ENCODE results near the gene DENND4A. TPM values are rescaled to one million over a fixed set of nuclear protein-coding genes. Genes with fewer than 3 reads are reported as not detected.
"Not testable (repeated sequence)": the region's sequence is repeated elsewhere in the genome, so short reads cannot be mapped to it uniquely, and the experiment has no call there.

Gene DENND4A
- total and polyA plus RNA-seq, 4 donors: 3.3 to 41.3 (median 18.1) TPM

DNA sequence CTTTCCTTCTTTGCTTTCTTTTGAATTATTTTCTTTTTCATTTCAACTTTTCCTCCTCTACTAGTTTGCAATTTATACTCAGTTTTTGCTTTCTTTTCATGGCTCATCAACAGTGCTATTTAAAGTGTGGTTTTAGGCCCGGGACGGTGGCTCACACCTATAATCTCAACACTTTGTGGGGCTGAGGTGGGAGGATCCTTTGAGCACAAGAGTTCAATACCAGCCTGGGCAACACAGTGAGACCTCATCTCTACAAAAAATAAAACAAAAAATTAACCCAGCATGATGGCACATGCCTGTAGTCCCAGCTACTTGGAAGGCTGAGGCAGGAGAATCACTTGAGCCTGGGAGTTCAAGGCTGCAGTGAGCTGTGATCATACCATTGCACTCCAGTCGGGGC, 20.4 kb upstream of the DENND4A start:
- Histone ChIP-seq H3K36me3 (ENCODE audit: control insufficient read depth in 1 of 2, insufficient read depth in 2 of 2, low read length in 1 of 2) (no peaks in the 10 kb centered on the region), H3K9me3 (ENCODE audit: control insufficient read depth, low read length) (no peaks in the 10 kb centered on the region), H3K4me1 (ENCODE audit: control insufficient read depth in 1 of 2, insufficient read depth in 2 of 2, low read length in 2 of 2) (no peaks in the 10 kb centered on the region), H3K27me3 (ENCODE audit: control insufficient read depth in 1 of 2, insufficient read depth in 2 of 2, low read length in 1 of 2) (no peaks in the 10 kb centered on the region), H3K27ac (ENCODE audit: low read depth in 1 of 2, low read length in 2 of 2) (no peak overlapping the region), H3K4me3 (ENCODE audit: low read length in 2 of 2) (no peak overlapping the region)
- WGBS, 2 donors: 50 to 80% methylated on average over 3 of the region's 3 CpGs
- intact Hi-C loops (cut with DNase I): no loop called here
- ATAC-seq (ENCODE audit: low FRiP score) (no peak), DNase-seq (no peak)

- 97 to 100% methylated on average over 3 of the region's 3 CpGs for WGBS, 2 donors
- H3K27me3 ChIP-seq (ENCODE audit: control insufficient read depth in 1 of 2, insufficient read depth in 2 of 2, low read length in 1 of 2): no peaks in the 10 kb centered on the region
- no peak overlapping the region for H3K27ac ChIP-seq (ENCODE audit: low read depth in 1 of 2, low read length in 2 of 2)
- H3K4me1 ChIP-seq (ENCODE audit: control insufficient read depth in 1 of 2, insufficient read depth in 2 of 2, low read length in 2 of 2): no peaks in the 10 kb centered on the region
- no peak overlapping the region for H3K4me3 ChIP-seq (ENCODE audit: low read length in 2 of 2)
- H3K36me3 ChIP-seq (ENCODE audit: control insufficient read depth in 1 of 2, insufficient read depth in 2 of 2, low read length in 1 of 2): no peaks in the 10 kb centered on the region
- ATAC-seq (ENCODE audit: low FRiP score): no peak
- intact Hi-C loops (cut with DNase I): no loop called here
- no peaks in the 10 kb centered on the region for H3K9me3 ChIP-seq (ENCODE audit: control insufficient read depth, low read length)
- DNase-seq: no peak
Observed at GRCh38 chr15:65811835-65812234, 19.7 kb upstream of the DENND4A start.

DNA sequence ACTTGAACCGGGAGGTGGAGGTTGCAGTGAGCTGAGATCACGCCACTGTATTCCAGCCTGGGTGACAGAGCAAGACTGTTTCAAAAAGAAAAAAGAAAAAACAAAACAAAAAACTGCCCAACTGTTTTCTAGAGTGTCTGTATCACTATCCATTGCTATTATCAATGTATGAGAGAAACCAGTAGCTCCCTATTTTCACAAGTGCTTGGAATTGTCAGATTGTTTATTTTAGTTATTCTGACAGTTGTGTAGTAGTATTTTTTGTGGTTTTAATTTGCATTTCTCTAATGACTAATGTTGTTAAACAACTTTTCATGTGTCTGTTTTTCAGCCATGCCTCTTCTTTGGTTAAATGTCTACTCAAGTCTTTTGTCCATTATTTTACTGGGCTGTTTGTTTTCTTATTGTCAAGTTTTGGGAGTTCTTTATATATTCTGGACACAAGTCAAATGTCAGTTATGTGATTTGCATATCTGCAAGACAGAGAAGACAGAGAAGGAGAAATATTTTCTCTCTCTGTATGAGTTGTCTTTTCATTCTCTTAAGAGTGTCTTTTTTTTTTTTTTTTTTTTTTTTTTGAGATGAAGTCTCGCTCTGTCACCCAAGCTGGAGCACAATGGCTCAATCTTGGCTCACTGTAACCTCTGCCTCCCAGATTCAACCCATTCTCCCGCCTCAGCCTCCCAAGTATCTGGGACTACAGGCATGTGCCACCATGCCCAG, 19.1 kb upstream of the DENND4A start:
- H3K27ac ChIP-seq (ENCODE audit: low read depth in 1 of 2, low read length in 2 of 2); H3K27me3 ChIP-seq (ENCODE audit: control insufficient read depth in 1 of 2, insufficient read depth in 2 of 2, low read length in 1 of 2); DNase-seq; H3K4me3 ChIP-seq (ENCODE audit: low read length in 2 of 2); H3K9me3 ChIP-seq (ENCODE audit: control insufficient read depth, low read length); H3K36me3 ChIP-seq (ENCODE audit: control insufficient read depth in 1 of 2, insufficient read depth in 2 of 2, low read length in 1 of 2); intact Hi-C loops (cut with DNase I); ATAC-seq (ENCODE audit: low FRiP score); H3K4me1 ChIP-seq (ENCODE audit: control insufficient read depth in 1 of 2, insufficient read depth in 2 of 2, low read length in 2 of 2): not testable (repeated sequence)
- WGBS, 2 donors: 90 to 97% methylated on average over 4 of the region's 4 CpGs

- ATAC-seq (ENCODE audit: low FRiP score) (no peak), DNase-seq (no peak)
- H3K4me3 ChIP-seq (ENCODE audit: low read length in 2 of 2): no peak overlapping the region
- peaks cover 0 to 6% of the 10 kb centered on the region in 2 donors for H3K4me1 ChIP-seq (ENCODE audit: control insufficient read depth in 1 of 2, insufficient read depth in 2 of 2, low read length in 2 of 2)
- no peaks in the 10 kb centered on the region for H3K36me3 ChIP-seq (ENCODE audit: control insufficient read depth in 1 of 2, insufficient read depth in 2 of 2, low read length in 1 of 2)
- 10% methylated on average over 3 of the region's 3 CpGs for WGBS, 2 donors
- H3K27ac ChIP-seq (ENCODE audit: low read depth in 1 of 2, low read length in 2 of 2): no peak overlapping the region
- no peaks in the 10 kb centered on the region for H3K27me3 ChIP-seq (ENCODE audit: control insufficient read depth in 1 of 2, insufficient read depth in 2 of 2, low read length in 1 of 2)
- intact Hi-C loops (cut with DNase I): no loop called here
- H3K9me3 ChIP-seq (ENCODE audit: control insufficient read depth, low read length): no peaks in the 10 kb centered on the region
Observed at GRCh38 chr15:65806397-65806796, 14.3 kb upstream of the DENND4A start.

- Histone ChIP-seq H3K9me3 (ENCODE audit: control insufficient read depth, low read length) (no peaks in the 10 kb centered on the region), H3K4me3 (ENCODE audit: low read length in 2 of 2) (no peak overlapping the region), H3K36me3 (ENCODE audit: control insufficient read depth in 1 of 2, insufficient read depth in 2 of 2, low read length in 1 of 2) (no peaks in the 10 kb centered on the region), H3K27me3 (ENCODE audit: control insufficient read depth in 1 of 2, insufficient read depth in 2 of 2, low read length in 1 of 2) (no peaks in the 10 kb centered on the region), H3K27ac (ENCODE audit: low read depth in 1 of 2, low read length in 2 of 2) (no peak overlapping the region), H3K4me1 (ENCODE audit: control insufficient read depth in 1 of 2, insufficient read depth in 2 of 2, low read length in 2 of 2) (peaks cover 0 to 6% of the 10 kb centered on the region in 2 donors)
- DNase-seq (no peak), ATAC-seq (ENCODE audit: low FRiP score) (no peak)
- intact Hi-C loops (cut with DNase I): no loop called here
- WGBS, 2 donors: 48 to 66% methylated on average over 5 of the region's 5 CpGs
Observed at GRCh38 chr15:65805019-65805745, 13.1 kb upstream of the DENND4A start.

- H3K27me3 ChIP-seq (ENCODE audit: control insufficient read depth in 1 of 2, insufficient read depth in 2 of 2, low read length in 1 of 2): no peaks in the 10 kb centered on the region
- peaks cover 0 to 6% of the 10 kb centered on the region in 2 donors for H3K4me1 ChIP-seq (ENCODE audit: control insufficient read depth in 1 of 2, insufficient read depth in 2 of 2, low read length in 2 of 2)
- H3K36me3 ChIP-seq (ENCODE audit: control insufficient read depth in 1 of 2, insufficient read depth in 2 of 2, low read length in 1 of 2): no peaks in the 10 kb centered on the region
- WGBS, 2 donors: 64 to 71% methylated on average over 1 of the region's 1 CpG
- no peak overlapping the region for H3K27ac ChIP-seq (ENCODE audit: low read depth in 1 of 2, low read length in 2 of 2)
- ATAC-seq (ENCODE audit: low FRiP score) (no peak), DNase-seq (no peak)
- intact Hi-C loops (cut with DNase I): no loop called here
- H3K9me3 ChIP-seq (ENCODE audit: control insufficient read depth, low read length): no peaks in the 10 kb centered on the region
- H3K4me3 ChIP-seq (ENCODE audit: low read length in 2 of 2): no peak overlapping the region
Observed at GRCh38 chr15:65804252-65804931, 12.3 kb upstream of the DENND4A start.

DNA sequence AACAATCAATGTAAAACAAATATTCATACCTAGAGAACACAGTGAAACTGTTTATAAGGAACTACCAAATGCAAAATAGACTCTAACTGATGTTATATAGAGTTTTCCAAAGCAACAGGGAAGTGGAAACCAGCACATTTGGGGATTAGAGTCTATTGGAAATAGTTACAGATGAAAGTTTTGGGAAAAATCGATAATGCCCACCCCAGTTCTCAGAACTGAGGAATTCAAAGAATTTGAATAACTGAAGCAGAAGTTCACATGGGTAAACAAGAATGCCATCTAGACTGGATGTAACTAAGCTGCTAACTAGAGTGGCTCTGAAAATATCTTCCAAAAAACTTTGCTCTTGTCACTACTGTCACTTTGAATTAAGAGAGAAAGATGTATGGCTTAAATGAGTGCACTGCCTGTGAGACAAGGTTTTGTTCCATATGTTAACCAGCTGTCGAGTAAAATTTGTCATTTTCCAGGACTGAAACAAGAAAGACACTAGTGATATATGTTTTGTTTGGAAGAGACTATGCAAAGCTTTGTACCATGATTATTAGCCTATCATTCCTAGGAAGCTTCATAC, 9.2 kb upstream of the DENND4A start:
- intact Hi-C loops (cut with DNase I): no loop called here
- Histone ChIP-seq H3K27me3 (ENCODE audit: control insufficient read depth in 1 of 2, insufficient read depth in 2 of 2, low read length in 1 of 2) (no peaks in the 10 kb centered on the region), H3K27ac (ENCODE audit: low read depth in 1 of 2, low read length in 2 of 2) (no peak overlapping the region), H3K4me3 (ENCODE audit: low read length in 2 of 2) (no peak overlapping the region), H3K9me3 (ENCODE audit: control insufficient read depth, low read length) (no peaks in the 10 kb centered on the region), H3K36me3 (ENCODE audit: control insufficient read depth in 1 of 2, insufficient read depth in 2 of 2, low read length in 1 of 2) (no peaks in the 10 kb centered on the region), H3K4me1 (ENCODE audit: control insufficient read depth in 1 of 2, insufficient read depth in 2 of 2, low read length in 2 of 2) (peaks cover 0 to 6% of the 10 kb centered on the region in 2 donors)
- 31 to 41% methylated on average over 2 of the region's 2 CpGs for whole genome bisulfite sequencing, 2 donors
- ATAC-seq (ENCODE audit: low FRiP score) (no peak), DNase-seq (no peak)

DNA sequence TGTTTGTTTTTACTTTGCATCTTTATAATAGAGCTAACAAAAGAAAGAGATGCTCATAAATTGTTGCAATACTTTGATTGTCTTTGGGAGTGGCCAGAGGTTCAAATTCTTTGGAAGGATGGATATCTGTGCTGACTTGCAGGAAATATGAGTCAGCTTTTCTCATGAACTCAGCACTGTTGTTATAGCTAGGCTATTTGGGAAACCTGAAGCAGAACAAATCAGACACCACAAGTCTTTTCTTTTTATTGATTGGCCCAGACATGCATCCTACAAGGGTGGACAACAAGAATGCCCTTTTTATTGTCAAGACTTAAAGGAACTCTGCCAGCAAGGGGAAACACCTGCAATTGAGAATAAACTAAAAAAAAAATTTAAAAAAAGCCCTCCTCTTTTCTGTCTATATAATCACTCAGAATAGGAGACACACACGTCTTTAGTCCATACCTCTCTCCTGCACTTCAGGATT, 4.6 kb upstream of the DENND4A start:
- WGBS, 2 donors: 60 to 68% methylated on average over 1 of the region's 1 CpG
- H3K4me3 ChIP-seq (ENCODE audit: low read length in 2 of 2): no peak overlapping the region
- DNase-seq (no peak), ATAC-seq (ENCODE audit: low FRiP score) (no peak)
- no peaks in the 10 kb centered on the region for H3K27me3 ChIP-seq (ENCODE audit: control insufficient read depth in 1 of 2, insufficient read depth in 2 of 2, low read length in 1 of 2)
- intact Hi-C loops (cut with DNase I): no loop called here
- H3K36me3 ChIP-seq (ENCODE audit: control insufficient read depth in 1 of 2, insufficient read depth in 2 of 2, low read length in 1 of 2): no peaks in the 10 kb centered on the region
- no peak overlapping the region for H3K27ac ChIP-seq (ENCODE audit: low read depth in 1 of 2, low read length in 2 of 2)
- H3K4me1 ChIP-seq (ENCODE audit: control insufficient read depth in 1 of 2, insufficient read depth in 2 of 2, low read length in 2 of 2): no peaks in the 10 kb centered on the region
- H3K9me3 ChIP-seq (ENCODE audit: control insufficient read depth, low read length): no peaks in the 10 kb centered on the region
